Gastroesophageal sphincter (tissue), 3 donors: ENCODE measurements around the gene CRABP2.

Experiments used
- EP300 ChIP-seq: sonication (generic); formaldehyde crosslinking; IDR thresholded peaks from one replicate; pipeline ENCODE4 v1.6.1; 2017; ENCODE audit warnings: antibody characterized with exemption, mild to moderate bottlenecking
- POLR2A ChIP-seq, 2 donors: fragments of 450-650 bp; IDR thresholded peaks; one replicate each; pipeline ENCODE4 v1.6.1; 2017; ENCODE audit warnings: antibody characterized with exemption in 2 of 2, mild to moderate bottlenecking in 2 of 2, moderate library complexity in 1 of 2
- TF ChIP-seq, protein P1 (sequence below), 4 experiments: fragments of 200-600 bp in 2 of 4; fragments of 450-650 bp in 2 of 4; sonication (generic) in 1 of 4; IDR thresholded peaks; one replicate each; pipeline ENCODE4 v1.5.1; 2017 to 2019; ENCODE audit warnings: antibody characterized with exemption in 4 of 4, mild to moderate bottlenecking in 2 of 4, moderate library complexity in 2 of 4

- TF ChIP-seq EP300 (no peak), POLR2A (IDR thresholded peaks at IDR 0.05) (no peak)
- TF ChIP-seq, protein P1, sequence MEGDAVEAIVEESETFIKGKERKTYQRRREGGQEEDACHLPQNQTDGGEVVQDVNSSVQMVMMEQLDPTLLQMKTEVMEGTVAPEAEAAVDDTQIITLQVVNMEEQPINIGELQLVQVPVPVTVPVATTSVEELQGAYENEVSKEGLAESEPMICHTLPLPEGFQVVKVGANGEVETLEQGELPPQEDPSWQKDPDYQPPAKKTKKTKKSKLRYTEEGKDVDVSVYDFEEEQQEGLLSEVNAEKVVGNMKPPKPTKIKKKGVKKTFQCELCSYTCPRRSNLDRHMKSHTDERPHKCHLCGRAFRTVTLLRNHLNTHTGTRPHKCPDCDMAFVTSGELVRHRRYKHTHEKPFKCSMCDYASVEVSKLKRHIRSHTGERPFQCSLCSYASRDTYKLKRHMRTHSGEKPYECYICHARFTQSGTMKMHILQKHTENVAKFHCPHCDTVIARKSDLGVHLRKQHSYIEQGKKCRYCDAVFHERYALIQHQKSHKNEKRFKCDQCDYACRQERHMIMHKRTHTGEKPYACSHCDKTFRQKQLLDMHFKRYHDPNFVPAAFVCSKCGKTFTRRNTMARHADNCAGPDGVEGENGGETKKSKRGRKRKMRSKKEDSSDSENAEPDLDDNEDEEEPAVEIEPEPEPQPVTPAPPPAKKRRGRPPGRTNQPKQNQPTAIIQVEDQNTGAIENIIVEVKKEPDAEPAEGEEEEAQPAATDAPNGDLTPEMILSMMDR (IDR thresholded peaks at IDR 0.05), result no peak
Measured at GRCh38 chr1:156743367-156744302, 38.3 kb upstream of the CRABP2 start.
